Transverse colon (tissue), 4 donors: ENCODE results near the gene ZNF681. TPM values are rescaled to one million over a fixed set of nuclear protein-coding genes. Genes with fewer than 3 reads are reported as not detected.

Experiments used
- DNase-seq: peaks from one replicate; pipeline ENCODE4 v3.0.0-alpha.2; 2019
- H3K27ac ChIP-seq, 4 donors: fragments of 200-600 bp; sonication (generic); 2 replicates each; pipeline ENCODE4 v1.5.1; 2016 to 2018; ENCODE audit warnings: inconsistent platforms in 4 of 4
- H3K27me3 ChIP-seq: fragments of 200-600 bp; sonication (generic); 2 replicates; pipeline ENCODE4 v1.5.1; 2017; ENCODE audit warnings: inconsistent platforms
- H3K36me3 ChIP-seq, 4 donors: fragments of 200-600 bp; sonication (generic); 2 replicates each; pipeline ENCODE4 v1.5.1; 2017 to 2019; ENCODE audit warnings: inconsistent platforms in 4 of 4
- H3K4me1 ChIP-seq, 4 donors: fragments of 200-600 bp; sonication (generic); 2 replicates each; pipeline ENCODE4 v1.5.1; 2017 to 2020; ENCODE audit warnings: inconsistent platforms in 4 of 4
- H3K4me3 ChIP-seq, 4 donors: fragments of 200-600 bp; sonication (generic); 1 replicate in 1 of 4; 2 replicates in 3 of 4; pipeline versions ENCODE4 v1.5.1 to v1.6.1; 2017 to 2019; ENCODE audit warnings: inconsistent platforms in 4 of 4
- H3K9me3 ChIP-seq, 2 donors: fragments of 200-600 bp; sonication (generic); 2 replicates each; pipeline ENCODE4 v1.5.1; 2017 to 2019; ENCODE audit warnings: inconsistent platforms in 2 of 2
- EP300 ChIP-seq: sonication (generic); formaldehyde crosslinking; IDR thresholded peaks from one replicate; pipeline ENCODE4 v1.6.1; 2017; ENCODE audit warnings: antibody characterized with exemption, low read depth
- POLR2A ChIP-seq: fragments of 450-650 bp; IDR thresholded peaks from one replicate; pipeline ENCODE4 v1.6.1; 2016; ENCODE audit warnings: antibody characterized with exemption, mild to moderate bottlenecking, moderate library complexity
- POLR2AphosphoS5 ChIP-seq, 3 donors: sonication (generic); formaldehyde crosslinking; IDR thresholded peaks; one replicate each; pipeline ENCODE4 v1.6.1; 2016; ENCODE audit warnings: antibody characterized with exemption in 3 of 3
- WGBS, 2 donors: methylation state at CpG; one replicate each; pipeline ENCODE4 v1.1.5; 2018; ENCODE audit warnings: low coverage in 1 of 2; 5-methylcytosine and 5-hydroxymethylcytosine counted together
- in situ Hi-C, 4 donors: fragments of 200-750 bp; cut with MboI; loops; one replicate each; pipeline versions ENCODE4 v1.15.0 to v1.15.1; 2017; ENCODE audit warnings: low sequenced_read_pairs in 3 of 4, low pct_ligation_motif_present in 1 of 4, low pct_unique_long_range_greater_than_20kb in 1 of 4
- intact Hi-C: fragments of 100-400 bp; cut with DNase I; formaldehyde crosslinking; loops from one replicate; pipeline ENCODE4 v1.15.1; 2023; ENCODE audit warnings: low total_unique reads
- total RNA-seq, 4 donors: library from RNA; depleted of rRNA; stranded (reverse); fragments of >200 nt; gene quantifications; one replicate each; pipeline ENCODE4 v1.1.0, GENCODE V29; 2016
- TF ChIP-seq, protein P1 (sequence below), 5 experiments: fragments of 200-600 bp in 3 of 5; fragments of 450-650 bp in 2 of 5; sonication (generic) in 3 of 5; IDR thresholded peaks; 1 replicate in 2 of 5; 2 replicates in 3 of 5; pipeline ENCODE4 v1.5.1; 2016 to 2017; ENCODE audit warnings: antibody characterized with exemption in 5 of 5, inconsistent platforms in 3 of 5, mild to moderate bottlenecking in 2 of 5, moderate library complexity in 1 of 5

The ZNF681 gene
- total RNA-seq, 4 donors from 2014 or later, result 0.40 to 2.9 (median 1.5) TPM

DNA sequence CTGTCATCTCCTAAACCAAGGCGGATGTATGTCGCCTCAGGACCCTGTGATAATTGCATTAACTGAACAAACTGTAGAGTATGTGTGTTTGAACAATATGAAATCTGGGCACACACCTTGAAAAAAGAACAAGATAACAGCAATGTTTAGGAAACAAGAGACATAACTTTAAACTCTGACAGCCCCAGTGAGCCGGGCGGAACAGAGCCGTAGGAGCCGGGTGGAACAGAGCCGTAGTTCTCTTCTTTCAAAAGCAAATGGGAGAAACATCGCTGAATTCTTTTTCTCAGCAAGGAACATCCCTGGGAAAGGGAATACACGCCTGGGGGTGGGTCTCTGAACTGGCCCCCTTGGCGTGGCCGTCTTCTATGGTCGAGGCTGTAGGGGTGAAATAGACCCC, 39.9 kb downstream of the ZNF681 start:
- Histone ChIP-seq H3K4me1 (no peaks in the 10 kb centered on the region), H3K27me3 (no peaks in the 10 kb centered on the region), H3K4me3 (no peak overlapping the region), H3K36me3 (no peaks in the 10 kb centered on the region), H3K27ac (no peak overlapping the region), H3K9me3 (no peaks in the 10 kb centered on the region)
- DNase-seq, result no peak
- TF ChIP-seq POLR2AphosphoS5 (IDR thresholded peaks at IDR 0.05), result no peak
- no peak for TF ChIP-seq EP300
- no peak for TF ChIP-seq POLR2A
- TF ChIP-seq, protein P1, sequence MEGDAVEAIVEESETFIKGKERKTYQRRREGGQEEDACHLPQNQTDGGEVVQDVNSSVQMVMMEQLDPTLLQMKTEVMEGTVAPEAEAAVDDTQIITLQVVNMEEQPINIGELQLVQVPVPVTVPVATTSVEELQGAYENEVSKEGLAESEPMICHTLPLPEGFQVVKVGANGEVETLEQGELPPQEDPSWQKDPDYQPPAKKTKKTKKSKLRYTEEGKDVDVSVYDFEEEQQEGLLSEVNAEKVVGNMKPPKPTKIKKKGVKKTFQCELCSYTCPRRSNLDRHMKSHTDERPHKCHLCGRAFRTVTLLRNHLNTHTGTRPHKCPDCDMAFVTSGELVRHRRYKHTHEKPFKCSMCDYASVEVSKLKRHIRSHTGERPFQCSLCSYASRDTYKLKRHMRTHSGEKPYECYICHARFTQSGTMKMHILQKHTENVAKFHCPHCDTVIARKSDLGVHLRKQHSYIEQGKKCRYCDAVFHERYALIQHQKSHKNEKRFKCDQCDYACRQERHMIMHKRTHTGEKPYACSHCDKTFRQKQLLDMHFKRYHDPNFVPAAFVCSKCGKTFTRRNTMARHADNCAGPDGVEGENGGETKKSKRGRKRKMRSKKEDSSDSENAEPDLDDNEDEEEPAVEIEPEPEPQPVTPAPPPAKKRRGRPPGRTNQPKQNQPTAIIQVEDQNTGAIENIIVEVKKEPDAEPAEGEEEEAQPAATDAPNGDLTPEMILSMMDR (IDR thresholded peaks at IDR 0.05), result no peak
- in situ Hi-C loops (no loop called here), intact Hi-C loops (no loop called here)
- 41 to 43% methylated on average over 7 to 12 of the region's 12 CpGs for WGBS, 2 donors

DNA sequence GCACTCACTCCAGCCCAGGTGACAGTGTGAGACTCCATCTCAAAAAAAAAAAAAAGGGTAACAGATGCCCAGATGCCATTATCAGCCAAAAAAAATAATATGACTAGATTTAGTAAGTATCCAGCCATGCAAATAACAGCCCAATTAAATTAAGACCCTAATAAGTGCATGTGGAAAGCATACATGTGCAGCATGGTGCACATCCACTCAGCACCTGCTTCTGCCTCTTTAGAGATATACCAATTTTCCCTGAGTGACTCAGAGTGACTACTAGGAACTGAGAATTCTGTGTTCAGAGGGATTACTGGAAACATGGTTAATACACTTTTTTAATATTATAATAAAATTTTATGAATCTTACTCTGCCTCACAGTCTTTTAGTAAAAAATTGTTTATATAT, 41.9 kb downstream of the ZNF681 start:
- no peak for TF ChIP-seq POLR2AphosphoS5 (IDR thresholded peaks at IDR 0.05)
- TF ChIP-seq, protein P1 (IDR thresholded peaks at IDR 0.05), result no peak
- no peak for TF ChIP-seq EP300
- TF ChIP-seq POLR2A, result no peak
- no peak overlapping the region for H3K4me3 ChIP-seq
- H3K36me3 ChIP-seq, result no peaks in the 10 kb centered on the region
- in situ Hi-C loops, result no loop called here
- no peaks in the 10 kb centered on the region for H3K27me3 ChIP-seq
- no peak for DNase-seq
- H3K4me1 ChIP-seq, result no peaks in the 10 kb centered on the region
- intact Hi-C loops, result no loop called here
- H3K9me3 ChIP-seq, result no peaks in the 10 kb centered on the region
- H3K27ac ChIP-seq, result no peak overlapping the region

DNA sequence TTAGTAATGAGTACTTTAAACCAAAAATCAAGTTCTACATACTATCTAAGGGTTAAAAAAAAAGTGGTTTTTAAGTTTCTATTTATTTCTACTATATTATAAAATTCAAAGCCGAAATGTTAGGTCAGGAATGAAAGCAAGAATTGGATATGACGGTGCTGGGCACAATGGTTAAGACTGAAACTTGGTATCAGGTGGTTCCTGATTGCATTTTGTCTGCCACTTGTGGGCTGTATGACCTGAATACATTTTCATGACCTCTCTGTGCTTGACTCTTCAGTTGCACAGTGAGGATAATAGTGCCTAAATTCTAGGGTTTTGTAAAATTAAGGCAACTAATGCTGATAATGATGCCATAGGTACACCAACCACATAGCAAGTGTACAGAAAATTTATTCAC, 49.3 kb downstream of the ZNF681 start:
- Histone ChIP-seq H3K9me3 (no peaks in the 10 kb centered on the region), H3K36me3 (no peaks in the 10 kb centered on the region), H3K4me1 (no peaks in the 10 kb centered on the region), H3K27ac (no peak overlapping the region), H3K27me3 (no peaks in the 10 kb centered on the region), H3K4me3 (no peak overlapping the region)
- intact Hi-C loops (no loop called here), in situ Hi-C loops (no loop called here)
- TF ChIP-seq, protein P1 (IDR thresholded peaks at IDR 0.05), result no peak
- TF ChIP-seq EP300 (no peak), POLR2AphosphoS5 (IDR thresholded peaks at IDR 0.05) (no peak), POLR2A (no peak)
- no peak for DNase-seq
- WGBS, 2 donors, result 34 to 41% methylated on average over 2 of the region's 2 CpGs

DNA sequence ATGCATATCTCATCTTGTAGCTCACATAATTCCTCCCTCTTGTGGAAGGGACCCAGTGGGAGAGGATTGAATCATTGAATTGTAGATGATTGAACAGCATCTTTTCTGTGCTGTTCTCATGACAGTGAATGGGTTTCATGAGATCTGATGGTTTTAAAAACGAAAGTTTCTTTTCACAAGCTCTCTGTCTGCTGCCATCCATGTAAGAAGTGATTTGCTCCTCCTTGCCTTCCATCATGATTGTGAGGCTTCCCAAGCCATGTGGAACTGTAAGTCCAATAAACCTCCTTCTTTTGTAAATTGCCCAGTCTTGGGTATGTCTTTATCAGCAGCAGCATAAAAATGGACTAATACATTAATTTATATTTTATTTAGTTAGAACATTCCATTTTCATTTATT, 52.0 kb downstream of the ZNF681 start:
- Histone ChIP-seq H3K36me3 (no peaks in the 10 kb centered on the region), H3K27me3 (no peaks in the 10 kb centered on the region), H3K4me3 (no peak overlapping the region), H3K27ac (no peak overlapping the region), H3K9me3 (no peaks in the 10 kb centered on the region), H3K4me1 (no peaks in the 10 kb centered on the region)
- TF ChIP-seq POLR2A, result no peak
- TF ChIP-seq, protein P1 (IDR thresholded peaks at IDR 0.05), result no peak
- no peak for TF ChIP-seq EP300
- TF ChIP-seq POLR2AphosphoS5 (IDR thresholded peaks at IDR 0.05), result no peak
- 60 to 62% methylated on average over 1 of the region's 1 CpG for WGBS, 2 donors
- in situ Hi-C loops (no loop called here), intact Hi-C loops (no loop called here)
- no peak for DNase-seq
